T1000 (cell line): ENCODE measurements around the gene RELL2.

Experiments
- DNase-seq: peaks from one replicate; lab custom pipeline; 2025; ENCODE audit warnings: mixed read lengths; lab: John Stamatoyannopoulos, UW

Gene RELL2

DNA sequence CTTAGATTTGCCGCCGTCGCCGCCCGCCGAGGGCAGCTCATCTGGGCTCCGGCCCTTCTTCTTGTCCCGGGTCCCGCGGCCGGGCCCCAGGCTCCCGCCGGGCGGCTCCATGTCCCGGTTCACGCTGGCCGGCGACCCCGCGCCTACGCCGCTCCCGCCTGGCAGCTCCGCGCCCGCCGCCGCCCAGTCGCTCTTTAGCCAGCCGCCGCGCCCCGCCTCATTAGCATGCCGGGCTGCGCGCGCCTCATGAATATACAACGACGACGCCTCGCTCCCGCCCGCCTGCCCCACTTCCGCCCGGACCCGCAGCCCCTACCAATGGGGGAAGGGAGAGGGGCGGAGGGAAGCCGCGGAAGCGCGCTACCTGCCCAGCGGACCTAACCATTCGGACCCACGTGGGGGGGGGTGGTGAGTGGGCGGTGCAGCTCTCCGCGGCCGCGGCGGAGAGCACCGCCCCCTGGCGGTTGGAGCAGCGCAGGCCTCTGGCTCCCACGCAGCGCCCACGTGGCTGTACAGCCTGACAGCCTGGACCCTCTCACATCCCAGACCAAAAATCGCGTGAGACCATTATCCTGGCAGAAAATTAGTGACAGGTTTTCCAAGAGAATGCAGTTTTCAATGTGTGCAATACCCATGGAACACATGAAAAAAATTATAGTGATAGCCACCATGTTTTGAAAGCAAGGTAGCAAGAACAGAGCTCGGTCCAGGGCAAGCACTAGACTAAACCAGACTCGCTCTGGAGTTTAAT lies 17.8 kb upstream of the RELL2 start, which contains the start of gene DIAPH1:
DIAPH1 (minus strand) TSS at position 197 of the 751 bp plus-strand sequence; CDS start at position 111, 86 bp downstream.
- DNase-seq: peak; percentile 85

DNA sequence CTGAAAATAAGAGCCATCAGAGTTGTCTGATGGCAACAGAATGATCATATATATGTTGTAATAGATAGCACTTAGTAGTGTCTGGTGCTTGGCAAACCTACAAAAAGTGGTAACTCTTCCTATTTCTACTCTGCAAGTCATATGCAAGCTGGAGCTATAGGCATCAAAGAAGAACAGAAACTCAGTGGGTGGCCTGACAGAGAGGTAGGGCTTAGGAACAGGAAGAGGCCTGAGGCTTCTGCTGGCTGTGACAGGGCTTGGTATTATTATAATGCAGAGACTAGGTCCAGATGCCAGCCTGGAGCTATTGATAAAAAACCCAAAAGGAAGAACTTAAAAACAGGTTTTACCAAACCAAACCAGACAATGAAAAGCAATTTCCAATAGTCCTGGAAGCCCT lies 13.6 kb upstream of the RELL2 start:
- no peak for DNase-seq

DNA sequence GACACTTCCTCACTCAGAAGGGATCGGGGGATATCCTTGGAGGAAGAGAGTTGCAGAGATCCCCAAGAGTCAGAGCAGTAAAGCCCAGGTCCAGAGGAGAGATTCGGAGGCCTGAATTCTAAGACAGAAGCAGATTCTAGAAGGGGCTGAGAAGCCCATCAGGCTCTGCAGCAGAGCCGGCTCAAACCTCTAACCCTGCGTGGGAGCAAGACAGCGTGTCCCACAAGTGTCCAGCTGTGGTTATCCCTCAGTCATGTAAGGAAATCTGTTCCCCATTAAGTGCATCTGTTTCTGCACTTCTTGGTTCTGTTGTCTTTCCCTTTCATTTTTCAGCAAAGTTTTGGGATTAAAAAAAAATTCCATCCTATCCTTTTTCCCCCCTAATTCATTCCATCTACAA lies 13.2 kb upstream of the RELL2 start:
- DNase-seq: no peak

DNA sequence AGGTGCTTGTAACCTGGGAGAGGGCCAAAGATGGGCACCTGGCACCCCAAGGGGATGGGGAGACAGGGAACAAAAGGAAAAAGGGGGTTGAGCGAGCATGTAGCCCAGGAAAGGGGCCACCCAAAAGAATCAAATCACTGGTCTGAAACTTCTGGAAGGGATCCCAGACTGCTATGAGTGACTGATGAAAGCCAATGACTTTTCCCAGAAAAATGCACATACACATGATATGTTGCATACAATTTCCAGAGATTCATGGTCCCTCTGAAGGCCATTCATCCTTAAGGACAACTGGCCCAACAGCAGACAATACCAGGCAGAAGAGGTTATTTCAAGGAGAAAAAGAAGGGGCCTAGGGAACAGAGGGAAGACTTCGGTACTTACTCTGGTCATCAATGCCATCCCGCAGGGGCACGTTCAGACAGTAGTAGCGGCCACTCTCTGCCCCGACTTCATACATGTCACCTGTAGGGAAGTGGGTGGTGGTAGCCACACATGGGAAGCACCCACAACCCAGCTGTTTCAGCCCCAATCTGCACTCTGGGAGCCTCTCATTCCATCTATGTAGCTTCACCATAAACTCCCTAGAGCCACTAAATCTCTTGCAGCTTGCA lies 8.5 kb upstream of the RELL2 start:
- DNase-seq: no peak

DNA sequence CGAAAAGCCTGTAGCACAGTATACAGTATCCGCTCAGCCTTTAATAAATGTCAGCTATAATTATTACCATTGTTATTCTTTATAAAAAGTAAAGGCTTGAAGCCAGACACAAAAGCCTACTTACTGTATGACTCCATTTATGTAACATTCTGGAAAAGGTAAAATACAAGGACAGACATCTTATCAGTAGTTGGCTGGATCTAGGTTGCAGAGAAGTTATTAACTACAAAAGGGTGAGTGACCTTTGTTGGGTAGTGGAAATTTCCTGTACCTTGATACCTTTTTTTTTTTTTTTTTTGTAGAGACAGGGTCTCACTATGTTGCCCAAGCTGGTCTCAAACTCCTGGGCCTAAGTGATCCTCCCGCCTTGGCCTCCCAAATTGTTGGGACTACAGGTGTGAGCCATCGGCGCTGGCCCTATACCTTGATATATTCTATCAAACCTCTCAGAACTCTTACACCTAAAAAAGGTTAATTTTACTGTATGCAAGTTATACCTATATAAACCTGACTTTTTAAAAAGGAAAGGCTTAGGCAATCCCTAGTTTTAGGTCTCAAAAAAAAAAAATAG lies 6.1 kb upstream of the RELL2 start:
- no peak for DNase-seq

DNA sequence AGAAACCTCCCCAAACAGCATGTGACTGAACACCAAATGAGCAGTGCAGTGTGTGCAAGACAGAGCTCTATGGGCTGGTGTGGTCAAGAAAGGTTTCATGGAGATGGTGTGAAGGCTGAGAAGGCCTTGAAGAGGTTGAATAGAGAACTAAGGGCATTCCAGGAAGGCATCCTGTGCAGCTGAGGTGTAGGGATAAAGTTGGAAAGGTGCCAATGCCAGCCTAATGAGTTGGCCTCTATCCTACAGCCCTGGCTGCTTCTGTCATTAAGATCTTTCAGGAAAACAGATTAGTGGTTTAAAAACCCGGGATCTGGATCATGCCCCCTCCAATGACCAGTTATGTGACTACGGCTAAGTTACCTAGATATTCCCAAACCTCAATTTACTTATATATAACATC lies 4.1 kb upstream of the RELL2 start:
- DNase-seq: no peak

DNA sequence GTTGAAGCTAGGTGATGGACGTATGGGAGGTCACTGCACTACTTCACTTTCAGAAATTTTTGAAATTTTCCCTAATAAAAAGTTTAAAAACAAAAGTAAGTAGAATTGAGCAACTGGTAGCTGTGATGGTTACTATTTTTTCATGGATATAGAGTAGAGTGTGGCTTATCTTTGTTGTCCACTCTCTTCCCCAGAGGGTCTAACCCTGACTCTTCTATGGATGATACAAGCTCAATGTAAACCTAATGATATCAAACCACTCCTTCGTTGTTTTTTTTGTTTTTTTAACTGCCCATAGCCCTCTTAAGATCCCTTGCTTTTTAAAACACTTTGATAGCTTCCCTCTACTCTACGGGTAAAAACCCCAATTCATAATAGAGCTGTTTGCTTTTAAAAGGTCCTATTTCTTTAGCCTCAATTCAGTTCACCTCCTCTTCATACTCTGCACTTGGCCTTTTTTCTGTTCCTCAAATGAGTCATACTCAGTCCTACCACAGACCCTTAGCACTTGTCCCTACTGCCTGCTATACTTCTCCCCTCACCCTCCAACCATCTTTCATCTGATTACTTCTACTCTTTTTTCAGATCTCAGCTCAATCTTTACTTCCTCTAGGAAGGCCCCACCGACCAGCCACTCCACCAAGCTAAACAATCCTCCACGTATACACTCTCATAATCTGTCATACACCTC lies 2.8 kb upstream of the RELL2 start:
- no peak for DNase-seq

DNA sequence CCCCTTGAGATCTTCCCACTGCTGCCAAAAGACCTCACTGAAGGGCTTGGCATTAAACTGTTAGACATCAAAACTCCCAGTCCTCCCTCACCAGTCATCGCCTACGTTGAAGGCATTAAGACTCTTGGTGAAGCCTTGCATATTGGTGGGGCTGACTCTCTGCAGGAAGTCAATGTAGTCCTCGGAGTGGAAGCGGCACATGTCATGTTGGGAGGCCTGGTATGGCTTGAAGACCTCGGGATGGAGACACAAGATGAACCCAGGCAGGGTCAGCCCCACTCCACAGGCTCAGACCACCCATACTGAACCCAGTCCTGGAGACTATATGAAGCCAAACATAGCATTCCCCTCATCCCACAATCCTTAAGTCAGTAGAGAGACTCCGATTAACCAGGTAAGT lies 2.1 kb upstream of the RELL2 start:
- no peak for DNase-seq

DNA sequence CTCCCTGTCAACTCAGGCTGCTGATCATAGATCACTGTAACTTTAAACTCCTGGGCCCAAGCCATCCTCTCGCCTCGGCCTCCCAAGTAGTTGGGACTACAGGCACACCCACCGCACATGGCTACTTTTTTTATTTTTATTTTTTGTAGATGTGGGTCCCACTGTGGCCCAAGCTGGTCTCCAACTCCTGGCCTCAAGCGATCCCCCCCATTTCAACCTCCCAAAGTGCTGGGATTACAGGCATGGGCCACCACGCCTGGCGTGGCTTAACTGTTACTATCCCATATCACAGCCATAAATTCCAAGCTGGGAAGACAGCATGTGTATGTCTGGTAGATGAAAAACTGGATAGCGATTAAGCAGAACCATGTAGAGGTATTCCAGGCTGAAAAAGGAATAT lies 1.2 kb upstream of the RELL2 start:
- no peak for DNase-seq

DNA sequence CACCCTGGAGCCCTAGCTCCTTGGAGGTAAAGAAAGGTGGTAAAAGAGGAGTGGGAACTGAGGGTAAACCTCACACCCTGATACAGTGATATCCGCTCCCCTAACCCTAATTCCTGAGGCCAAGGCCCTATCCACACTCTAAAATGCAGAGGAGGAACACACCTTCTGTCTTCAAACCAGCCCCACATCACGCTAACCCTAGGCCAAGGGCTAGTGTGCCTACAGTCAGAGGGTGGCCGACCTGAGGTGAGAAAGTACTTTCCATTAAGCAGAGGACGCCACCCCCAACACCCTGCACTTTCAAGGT lies 738 bp upstream of the RELL2 start:
- DNase-seq: no peak

DNA sequence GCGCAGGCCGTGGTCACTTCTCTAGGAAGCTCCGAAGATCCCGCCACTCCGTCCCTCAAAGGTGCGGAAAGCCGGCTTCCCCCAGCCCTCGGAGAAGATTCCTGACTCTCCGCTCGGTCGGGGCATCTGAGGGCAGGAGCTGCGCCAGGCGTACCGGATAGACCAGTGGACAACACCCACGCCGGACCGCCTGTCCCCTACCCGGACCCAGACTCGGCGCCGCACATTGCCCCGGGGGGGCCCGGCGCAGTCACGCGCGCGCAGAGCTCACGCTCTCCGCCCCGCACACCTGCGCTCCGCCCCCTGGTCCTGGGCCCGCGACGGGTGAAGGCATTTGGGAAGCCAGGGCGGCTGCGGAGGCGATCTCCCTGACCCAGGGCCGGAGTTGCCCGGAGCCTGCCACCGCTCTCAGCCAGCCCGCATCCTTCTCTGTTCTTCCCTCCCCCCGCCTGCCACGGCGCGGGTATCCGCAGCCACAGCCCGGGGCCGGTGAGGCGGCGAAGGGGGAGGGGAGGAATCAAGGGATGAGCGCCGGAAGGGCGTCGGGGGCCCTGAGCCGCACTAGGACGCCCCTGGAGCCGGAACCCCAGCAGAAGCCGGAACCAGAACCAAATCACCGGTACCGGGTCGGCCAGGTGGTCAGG lies 448 bp downstream of the RELL2 start:
- DNase-seq: no peak

DNA sequence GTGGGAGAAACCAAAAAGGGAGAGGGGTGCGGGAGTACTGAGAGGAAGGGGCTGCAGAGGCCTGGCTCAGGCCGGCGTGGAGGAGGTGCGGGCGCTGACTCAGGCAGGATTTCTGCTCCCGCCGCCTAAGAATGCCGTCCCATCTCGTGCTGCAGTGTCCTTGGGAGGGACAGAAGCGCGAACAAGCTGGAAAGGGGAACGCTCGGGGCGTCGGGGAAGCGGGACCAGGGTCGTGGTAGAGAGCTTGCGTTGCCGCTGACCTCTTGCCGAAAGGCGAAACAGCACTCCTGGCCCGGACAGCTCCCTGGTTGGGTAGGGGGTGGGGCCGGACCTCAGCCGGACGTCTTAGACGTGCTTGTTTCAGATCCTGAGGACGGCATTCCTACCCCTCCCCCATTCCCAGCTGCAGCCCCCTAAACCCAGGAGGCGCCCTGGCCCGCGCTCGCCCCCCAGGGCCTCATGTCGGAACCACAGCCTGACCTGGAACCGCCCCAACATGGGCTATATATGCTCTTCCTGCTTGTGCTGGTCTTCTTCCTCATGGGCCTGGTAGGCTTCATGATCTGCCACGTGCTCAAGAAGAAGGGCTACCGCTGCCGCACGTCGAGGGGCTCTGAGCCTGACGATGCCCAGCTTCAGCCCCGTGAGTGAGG lies 1.1 kb downstream of the RELL2 start:
- peak; percentile 30 for DNase-seq

DNA sequence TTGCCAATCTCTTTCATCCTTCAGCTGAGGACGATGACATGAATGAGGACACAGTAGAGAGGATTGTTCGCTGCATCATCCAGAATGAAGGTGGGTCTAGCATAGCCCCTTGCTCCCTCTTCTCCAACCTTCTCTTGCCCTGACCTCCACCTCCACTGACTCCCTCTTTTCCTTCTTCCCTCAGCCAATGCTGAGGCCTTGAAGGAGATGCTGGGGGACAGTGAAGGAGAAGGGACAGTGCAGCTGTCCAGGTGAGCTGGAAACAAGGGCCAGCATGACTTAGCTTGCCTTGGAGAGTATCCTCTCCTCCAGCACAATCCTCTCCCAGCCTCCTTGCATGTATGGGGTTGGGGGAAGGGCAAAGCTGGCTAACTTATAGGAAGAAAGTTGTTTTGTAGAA lies 2.0 kb downstream of the RELL2 start:
- no peak for DNase-seq

DNA sequence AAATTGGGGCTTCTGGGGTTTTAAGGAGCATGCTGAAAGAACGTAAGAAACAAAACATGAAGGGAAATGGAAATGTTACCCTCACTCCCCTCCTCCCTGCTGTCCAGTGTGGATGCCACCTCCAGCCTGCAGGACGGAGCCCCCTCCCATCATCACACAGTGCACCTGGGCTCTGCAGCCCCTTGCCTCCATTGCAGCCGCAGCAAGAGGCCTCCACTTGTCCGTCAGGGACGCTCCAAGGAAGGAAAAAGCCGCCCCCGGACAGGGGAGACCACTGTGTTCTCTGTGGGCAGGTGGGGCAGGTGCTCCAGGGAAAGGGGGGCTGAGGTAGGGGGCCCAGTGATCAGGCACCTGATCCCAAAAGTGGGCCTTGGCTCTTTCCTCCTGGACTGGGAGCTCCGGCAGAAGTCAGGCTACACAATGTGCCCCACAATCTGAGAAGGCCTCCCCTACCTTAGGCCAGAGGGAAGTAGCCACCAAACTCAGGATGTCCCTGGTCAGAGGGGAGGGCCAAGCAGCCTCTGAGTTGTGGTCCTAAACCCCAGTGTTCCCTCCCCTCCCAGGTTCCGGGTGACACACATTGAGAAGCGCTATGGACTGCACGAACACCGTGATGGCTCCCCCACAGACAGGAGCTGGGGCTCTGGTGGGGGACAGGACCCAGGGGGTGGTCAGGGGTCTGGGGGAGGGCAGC lies 2.7 kb downstream of the RELL2 start:
- no peak for DNase-seq

DNA sequence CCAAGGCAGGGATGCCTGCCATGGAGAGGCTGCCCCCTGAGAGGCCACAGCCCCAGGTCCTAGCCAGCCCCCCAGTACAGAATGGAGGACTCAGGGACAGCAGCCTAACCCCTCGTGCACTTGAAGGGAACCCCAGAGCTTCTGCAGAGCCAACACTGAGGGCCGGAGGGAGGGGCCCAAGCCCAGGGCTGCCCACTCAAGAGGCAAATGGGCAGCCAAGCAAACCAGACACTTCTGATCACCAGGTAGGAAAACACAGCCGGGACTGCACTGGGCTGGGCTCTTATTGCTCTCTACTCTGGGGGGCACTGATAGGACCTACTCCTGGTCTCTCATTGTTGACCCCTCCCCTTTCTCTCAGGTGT lies 3.2 kb downstream of the RELL2 start:
- no peak for DNase-seq

DNA sequence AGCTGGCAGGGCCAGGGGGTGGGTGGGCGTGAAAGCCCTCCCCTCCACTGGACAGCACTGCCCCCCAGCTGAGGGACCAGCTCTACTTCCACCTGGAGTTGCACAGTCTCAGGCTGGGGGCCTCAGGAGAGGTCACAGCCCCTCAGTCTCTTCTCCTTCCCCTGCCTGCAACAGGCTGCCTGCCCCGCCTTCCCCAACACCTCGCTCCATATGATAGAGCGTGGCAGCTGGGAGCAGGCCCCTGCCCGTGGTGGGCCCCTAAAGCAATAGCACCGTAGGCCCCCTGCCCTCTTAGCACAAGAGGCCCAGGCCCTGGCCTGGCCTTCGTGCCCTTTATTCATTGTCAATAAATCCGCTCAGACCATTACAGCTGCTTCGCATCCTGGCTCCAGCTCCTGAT lies 3.9 kb downstream of the RELL2 start:
- DNase-seq: no peak

DNA sequence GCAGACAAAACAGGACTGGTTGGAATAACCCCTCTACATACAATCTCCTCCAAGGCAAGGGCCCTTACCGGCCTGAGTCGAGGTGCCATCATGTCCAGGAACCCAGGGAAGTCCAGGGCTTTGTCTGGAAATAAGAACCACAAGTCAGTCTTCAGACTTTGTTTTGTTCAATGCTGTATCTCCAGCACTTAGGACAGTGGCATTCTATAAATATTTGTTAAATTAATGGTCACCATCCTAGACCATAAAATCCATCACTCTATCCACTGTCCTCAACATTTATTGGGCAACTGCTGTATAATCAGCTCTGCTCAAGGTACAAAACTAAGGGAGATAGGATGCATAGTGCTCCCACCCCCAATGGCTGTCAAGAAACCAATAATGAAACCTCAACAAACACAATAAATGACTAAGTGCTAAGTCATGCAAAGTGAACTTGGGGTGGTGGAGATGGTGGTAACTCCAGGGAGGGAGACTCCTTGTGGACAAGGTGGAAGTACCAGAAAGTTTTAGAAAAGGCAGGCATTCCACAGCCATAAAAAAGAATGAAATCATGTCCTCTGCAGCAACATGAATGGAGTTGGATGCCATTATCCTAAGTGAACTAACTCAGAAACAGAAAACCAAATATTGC lies 5.0 kb downstream of the RELL2 start:
- DNase-seq: peak; percentile 8

DNA sequence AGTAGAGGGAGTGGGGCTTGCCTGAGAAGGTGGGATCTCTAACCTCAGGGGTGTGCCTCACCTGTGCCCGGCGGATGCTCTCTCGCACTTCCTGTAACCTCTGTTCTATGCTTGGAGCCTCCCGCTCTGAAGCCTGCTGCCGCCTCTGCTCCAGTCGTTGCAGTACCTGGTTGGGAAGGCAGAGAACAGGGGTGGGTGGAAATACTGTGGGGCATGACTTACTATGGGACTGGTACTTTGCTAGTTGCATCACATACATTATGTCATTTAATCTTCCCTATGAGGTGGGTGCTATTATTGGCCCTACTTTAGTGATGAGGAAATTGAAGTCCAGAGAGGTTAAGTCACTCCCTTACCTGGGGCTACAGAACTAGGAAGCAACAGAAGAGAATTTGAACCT lies 9.2 kb downstream of the RELL2 start:
- DNase-seq: no peak

DNA sequence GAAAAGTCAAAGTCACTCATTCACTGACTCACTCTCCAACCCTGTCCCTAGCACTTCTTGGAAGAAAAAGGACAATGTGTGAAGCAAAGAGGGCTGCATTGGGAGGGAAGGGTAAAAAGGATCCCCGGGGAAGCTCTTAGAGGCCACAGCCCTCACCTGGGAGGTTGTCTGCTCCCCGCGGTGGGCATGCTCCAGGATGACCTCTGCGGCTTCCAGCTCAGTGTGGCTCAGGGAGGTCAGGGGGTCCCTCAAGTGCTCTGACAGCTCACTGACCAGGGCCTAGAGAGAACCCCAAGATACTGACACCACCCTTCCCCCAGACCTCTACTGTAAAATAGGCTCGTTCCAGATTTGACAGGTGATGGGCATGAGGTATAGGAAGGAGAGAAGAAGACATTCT lies 10.4 kb downstream of the RELL2 start:
- DNase-seq: no peak

DNA sequence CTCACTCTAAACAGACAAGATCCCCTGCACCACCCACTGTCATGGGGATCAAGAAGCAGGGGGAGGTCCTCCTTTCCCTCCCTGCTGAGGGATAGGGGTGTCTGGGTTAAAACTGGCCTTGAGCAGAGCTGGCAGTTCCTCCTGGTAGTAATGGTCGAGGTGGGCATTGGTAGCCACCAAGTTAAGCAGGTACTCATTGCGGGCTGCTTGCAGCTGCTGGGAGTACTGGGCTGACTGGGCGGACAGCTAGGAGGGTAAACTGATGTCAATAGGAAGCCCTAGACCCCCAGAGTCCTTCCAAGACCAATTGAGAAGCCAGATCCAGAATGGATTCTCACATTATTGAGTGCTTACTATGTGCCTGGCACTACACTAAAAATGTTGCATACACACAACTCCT lies 11.1 kb downstream of the RELL2 start:
- no peak for DNase-seq

DNA sequence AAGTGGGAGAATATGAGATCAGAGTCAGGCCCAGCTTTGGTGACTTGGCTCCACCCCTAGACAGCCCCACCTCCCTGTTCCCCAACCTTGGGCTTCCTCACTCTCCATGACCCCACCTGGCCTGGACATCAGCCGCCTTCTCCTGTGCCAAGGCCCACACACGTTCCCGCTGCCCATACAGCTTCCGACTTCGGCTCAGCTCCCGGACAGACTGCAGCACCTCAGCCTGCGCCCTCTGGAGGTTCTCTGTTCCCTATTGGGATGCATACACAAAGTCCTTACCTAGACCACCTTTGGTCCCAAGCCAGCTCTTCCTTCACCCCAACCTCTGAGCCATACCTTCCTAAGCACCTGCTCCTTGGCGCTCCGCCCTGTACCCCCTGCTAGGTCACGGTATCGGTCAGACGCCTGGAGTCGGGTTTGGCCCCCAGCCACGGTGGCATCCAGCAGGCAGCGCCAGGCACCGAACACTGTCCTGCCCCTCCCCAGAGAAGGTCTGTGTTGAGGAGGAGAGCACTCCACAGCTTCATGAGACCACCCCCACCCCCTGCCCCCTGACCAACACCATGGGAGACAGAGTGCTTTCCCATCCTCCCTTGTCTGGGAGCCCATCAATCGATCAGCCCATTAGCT lies 12.4 kb downstream of the RELL2 start:
- no peak for DNase-seq
